SKM-1 (cell line): ENCODE results near the gene HOMEZ.
"Not testable (repeated sequence)": the region's sequence is repeated elsewhere in the genome, so short reads cannot be mapped to it uniquely, and the experiment has no call there.

Source experiments
- DNase-seq: peaks from one replicate; lab custom pipeline; 2025; ENCODE audit not compliant: unreplicated experiment; lab: John Stamatoyannopoulos, UW

Gene HOMEZ

DNA sequence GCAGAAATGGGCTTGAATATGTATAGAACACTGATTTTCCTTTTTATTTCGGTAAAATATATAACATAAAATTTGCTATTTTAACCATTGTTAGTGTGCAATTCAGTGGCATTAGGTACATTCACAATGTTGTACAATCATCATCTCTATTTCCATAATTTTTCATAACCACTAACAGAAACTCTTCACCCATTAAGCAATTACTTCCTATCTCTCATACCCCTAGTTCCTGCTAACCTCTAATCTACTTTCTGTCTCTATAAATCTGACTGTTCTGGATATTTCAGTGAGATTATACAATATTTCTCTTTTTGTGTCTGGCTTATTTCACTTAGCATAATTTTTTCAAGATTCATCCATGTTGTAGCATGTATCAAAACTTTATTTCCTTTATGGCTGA is 57.1 kb downstream of the HOMEZ start:
- DNase-seq: no peak

DNA sequence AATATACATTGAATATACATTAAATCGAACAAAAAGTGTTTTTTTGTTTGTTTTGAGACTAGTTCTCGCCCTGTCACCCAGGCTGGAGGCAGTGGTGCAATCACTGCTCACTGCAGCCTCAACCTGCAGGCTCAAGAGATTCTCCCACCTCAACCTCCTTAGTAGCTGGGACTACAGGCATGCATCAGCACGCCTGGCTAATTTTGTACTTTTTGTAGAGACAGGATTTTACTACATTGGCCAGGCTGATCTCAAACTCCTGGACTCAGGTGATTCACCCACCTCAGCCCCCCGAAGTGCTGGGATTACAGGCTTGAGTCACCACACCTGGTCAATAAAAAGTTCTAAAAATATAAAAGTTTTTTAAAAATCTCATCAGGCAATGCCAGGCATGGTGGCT is 58.4 kb downstream of the HOMEZ start:
- no peak for DNase-seq

DNA sequence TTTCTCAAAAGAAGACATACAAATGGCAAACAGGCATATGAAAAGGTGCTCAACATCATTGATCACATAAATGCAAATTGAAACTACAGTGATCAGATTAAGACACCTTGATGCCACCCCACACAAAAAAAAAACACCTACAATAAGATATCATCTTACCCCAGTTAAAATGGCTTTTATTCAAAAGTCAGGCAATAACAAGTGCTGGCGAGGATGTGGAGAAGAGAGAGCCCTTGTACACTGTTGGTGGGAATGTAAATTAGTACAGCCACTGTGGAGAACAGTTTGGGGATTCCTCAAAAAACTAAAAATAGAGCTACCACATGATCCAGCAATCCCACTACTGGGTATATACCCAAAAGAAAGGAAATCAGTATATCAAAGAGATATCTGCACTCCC is 61.0 kb downstream of the HOMEZ start:
- DNase-seq: not testable (repeated sequence)
